HL-60 (cell line): ENCODE data around the gene TK2.

ENCODE experiments used
- DNase-seq, 2 experiments: peaks; one replicate each; pipeline ENCODE4 v3.0.0-alpha.2; 2010 to 2020; ENCODE audit warnings: low read depth in 1 of 2, low spot score in 1 of 2
- H3K27ac ChIP-seq: fragments of 250-450 bp; sonication (Bioruptor Pico); replicated peaks from 2 replicates; pipeline ENCODE4 v1.5.1; 2020; ENCODE audit warnings: mild to moderate bottlenecking, moderate library complexity
- H3K27me3 ChIP-seq: fragments of 250-450 bp; sonication (Bioruptor Pico); 2 replicates; pipeline ENCODE4 v1.5.1; 2021; ENCODE audit warnings: mild to moderate bottlenecking, moderate library complexity; ENCODE audit not compliant: insufficient read depth, poor library complexity, severe bottlenecking
- H3K4me3 ChIP-seq: replicated peaks from 2 replicates; pipeline ENCODE4 v1.5.1; 2011; ENCODE audit warnings: mild to moderate bottlenecking, control low read depth, low read length; ENCODE audit not compliant: insufficient read depth
- CTCF ChIP-seq: IDR thresholded peaks from one replicate; pipeline ENCODE4 v1.5.1; 2011; ENCODE audit warnings: low read length, control low read depth, inconsistent platforms; ENCODE audit not compliant: insufficient read depth
- GABPA ChIP-seq: IDR thresholded peaks from 2 replicates; pipeline ENCODE4 v1.6.1; 2012; ENCODE audit warnings: low read depth
- POLR2AphosphoS5 ChIP-seq: IDR thresholded peaks from 2 replicates; pipeline ENCODE4 v1.6.1; 2012; ENCODE audit warnings: low read depth
- REST ChIP-seq: IDR thresholded peaks from 2 replicates; pipeline ENCODE4 v1.6.1; 2012; ENCODE audit warnings: low read depth; ENCODE audit not compliant: insufficient replicate concordance
- SPI1 ChIP-seq: IDR thresholded peaks from 2 replicates; pipeline ENCODE4 v1.6.1; 2012; ENCODE audit warnings: low read depth, mild to moderate bottlenecking, borderline replicate concordance

Gene TK2

DNA sequence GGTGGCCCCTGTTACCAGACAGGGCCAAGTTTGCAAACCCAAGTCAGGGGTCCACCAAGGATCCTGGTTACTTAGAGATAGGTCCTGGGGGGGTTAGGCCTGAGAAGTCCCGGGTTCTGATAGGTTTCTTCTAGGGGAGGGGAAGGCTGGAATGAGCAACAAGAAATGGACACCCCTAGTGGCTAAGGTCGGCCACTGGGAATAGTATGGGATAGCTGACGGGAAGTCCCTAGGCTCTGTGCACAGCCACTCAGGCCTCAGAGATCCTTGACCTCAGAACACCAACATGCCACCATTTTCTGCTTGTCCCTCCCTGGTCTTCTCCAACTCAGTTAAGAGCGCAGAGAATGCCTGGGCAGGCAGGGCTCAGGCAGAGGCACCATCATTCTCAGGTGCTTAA is 13.4 kb downstream of the TK2 start:
- DNase-seq = no peak
- no peaks in the 10 kb centered on the region for H3K27me3 ChIP-seq
- H3K27ac ChIP-seq = no peak overlapping the region

GRCh38 chr16:66534376-66534799 is 15.5 kb downstream of the TK2 start:
- TF ChIP-seq CTCF = no peak
- TF ChIP-seq POLR2AphosphoS5 = no peak
- no peak for TF ChIP-seq GABPA
- TF ChIP-seq REST = no peak
- TF ChIP-seq SPI1 = no peak

More for the DNA sequence above, 13.4 kb downstream of the TK2 start:
- TF ChIP-seq GABPA = no peak
- TF ChIP-seq SPI1 = no peak
- TF ChIP-seq CTCF = no peak
- TF ChIP-seq REST = no peak
- TF ChIP-seq POLR2AphosphoS5 = no peak
- no peak overlapping the region for H3K4me3 ChIP-seq

GRCh38 chr16:66529475-66529874 is 20.4 kb downstream of the TK2 start:
- no peak overlapping the region for H3K27ac ChIP-seq
- TF ChIP-seq POLR2AphosphoS5 = no peak
- no peak for TF ChIP-seq REST
- no peak for TF ChIP-seq SPI1
- no peak for TF ChIP-seq CTCF
- TF ChIP-seq GABPA = no peak
- H3K27me3 ChIP-seq = no peaks in the 10 kb centered on the region
- H3K4me3 ChIP-seq = no peak overlapping the region
- no peak for DNase-seq

More at GRCh38 chr16:66534376-66534799, 15.5 kb downstream of the TK2 start:
- Histone ChIP-seq H3K4me3 (no peak overlapping the region), H3K27ac (no peak overlapping the region), H3K27me3 (no peaks in the 10 kb centered on the region)
- no peak for DNase-seq
